SU-DHL-6 (cell line): ENCODE results near the gene CHSY1.

Source experiments
- CTCF ChIP-seq: fragments of 200-600 bp; sonication (generic); IDR thresholded peaks from one replicate; pipeline ENCODE4 v1.5.1; 2017; ENCODE audit warnings: antibody characterized with exemption, mild to moderate bottlenecking, low read length, moderate library complexity; ENCODE audit not compliant: insufficient read depth, poor library complexity, severe bottlenecking
- EZH2phosphoT487 ChIP-seq: fragments of 200-600 bp; sonication (generic), shearing (Covaris generic); conservative IDR thresholded peaks from 2 replicates; pipeline ENCODE4 v1.6.1; 2018; ENCODE audit warnings: mild to moderate bottlenecking, antibody characterized with exemption, low read length, moderate library complexity, mixed read lengths

- TF ChIP-seq CTCF (no peak), EZH2phosphoT487 (no peak)
Observed at GRCh38 chr15:101178931-101179330, 72.9 kb downstream of the CHSY1 start.
